HEK293T (cell line): ENCODE results near the gene LANCL3.

ENCODE experiments used
- FOXM1 ChIP-seq: fragments of 450-650 bp; IDR thresholded peaks from 2 replicates; pipeline ENCODE4 v1.6.1; 2017; ENCODE audit warnings: mild to moderate bottlenecking, borderline replicate concordance
- NFRKB ChIP-seq: fragments of 450-650 bp; IDR thresholded peaks from 2 replicates; pipeline ENCODE4 v1.6.1; 2016; ENCODE audit warnings: mild to moderate bottlenecking, moderate library complexity
- ZNF384 ChIP-seq: fragments of 450-650 bp; IDR thresholded peaks from 2 replicates; pipeline ENCODE4 v1.6.1; 2016

- TF ChIP-seq ZNF384 = no peak
- no peak for TF ChIP-seq NFRKB
- no peak for TF ChIP-seq FOXM1
Observed at GRCh38 chrX:37686369-37686995, 115.0 kb downstream of the LANCL3 start.
